IMR-90 (cell line): ENCODE results near the gene ARMC10. TPM values are rescaled to one million over a fixed set of nuclear protein-coding genes. Genes with fewer than 3 reads are reported as not detected.

ENCODE experiments used
- ATAC-seq: fragments of 200-7000 bp; cut with Tn5 transposase; 2 replicates; pipeline ENCODE4 v1.9.1; 2020; ENCODE audit warnings: low read depth, mild to moderate bottlenecking, moderate library complexity
- BruUV-seq: library from RNA; stranded (reverse); fragments of 400-500 nt; replicated peaks from 2 replicates; lab custom pipeline; 2021; lab: Mats Ljungman, UMichigan
- CTCF ChIA-PET: fragments of 300-600 bp; formaldehyde crosslinking; extraction: SDS; loops from one replicate; lab custom pipeline; 2021; ENCODE audit warnings: antibody characterized with exemption; lab: Yijun Ruan, JAX
- POLR2A ChIA-PET: fragments of 300-600 bp; sonication (Branson Sonifier 250); formaldehyde crosslinking; loops from one replicate; lab custom pipeline; 2022; ENCODE audit warnings: antibody characterized with exemption; ENCODE audit not compliant: unreplicated experiment; lab: Charles Lee
- DNase-seq: peaks from one replicate; pipeline ENCODE4 v3.0.0; 2013
- H2AFZ ChIP-seq: replicated peaks from 2 replicates; pipeline ENCODE3; 2013; ENCODE audit warnings: low read length, mild to moderate bottlenecking; ENCODE audit not compliant: poor library complexity
- H2AK5ac ChIP-seq: 2 replicates; pipeline ENCODE4 v1.6.1; 2013; ENCODE audit warnings: low read depth, low read length, inconsistent platforms
- H2AK9ac ChIP-seq: replicated peaks from 2 replicates; pipeline ENCODE3; 2013; ENCODE audit warnings: mild to moderate bottlenecking, low read depth, low read length, moderate library complexity; ENCODE audit not compliant: poor library complexity
- H2BK120ac ChIP-seq: 2 replicates; pipeline ENCODE4 v1.6.1; 2013; ENCODE audit warnings: low read depth, low read length, inconsistent platforms
- H2BK15ac ChIP-seq: 3 replicates; pipeline ENCODE4 v1.6.1; 2013; ENCODE audit warnings: low read depth, low read length, inconsistent platforms
- H2BK20ac ChIP-seq: 2 replicates; pipeline ENCODE4 v1.6.1; 2013; ENCODE audit warnings: low read depth, mild to moderate bottlenecking, inconsistent platforms, low read length, moderate library complexity
- H2BK5ac ChIP-seq: 2 replicates; pipeline ENCODE4 v1.6.1; 2013; ENCODE audit warnings: mild to moderate bottlenecking, low read depth, low read length, inconsistent platforms; ENCODE audit not compliant: poor library complexity, severe bottlenecking
- H3K14ac ChIP-seq: replicated peaks from 2 replicates; pipeline ENCODE4 v1.6.1; 2013; ENCODE audit warnings: low read depth, low read length, inconsistent platforms
- H3K18ac ChIP-seq: 2 replicates; pipeline ENCODE4 v1.6.1; 2013; ENCODE audit warnings: low read depth, low read length, control low read depth
- H3K23ac ChIP-seq: 2 replicates; pipeline ENCODE4 v1.6.1; 2013; ENCODE audit warnings: low read depth, low read length, inconsistent platforms
- H3K27ac ChIP-seq: 2 replicates; pipeline ENCODE4 v1.5.1; 2013; ENCODE audit warnings: mild to moderate bottlenecking, control low read depth, low read length; ENCODE audit not compliant: insufficient read depth
- H3K27me3 ChIP-seq: 2 replicates; pipeline ENCODE4 v1.6.1; 2013; ENCODE audit warnings: low read length; ENCODE audit not compliant: control insufficient read depth, insufficient read depth
- H3K36me3 ChIP-seq: 2 replicates; pipeline ENCODE4 v1.6.1; 2013; ENCODE audit warnings: low read length, mixed read lengths; ENCODE audit not compliant: control insufficient read depth, insufficient read depth
- H3K4ac ChIP-seq: 2 replicates; pipeline ENCODE4 v1.6.1; 2013; ENCODE audit warnings: low read depth, low read length, inconsistent platforms
- H3K4me1 ChIP-seq: 2 replicates; pipeline ENCODE4 v1.6.1; 2013; ENCODE audit warnings: low read length, mixed read lengths; ENCODE audit not compliant: control insufficient read depth, insufficient read depth
- H3K4me2 ChIP-seq: 2 replicates; pipeline ENCODE4 v1.6.1; 2013; ENCODE audit warnings: low read depth, mild to moderate bottlenecking, control low read depth, low read length, moderate library complexity
- H3K4me3 ChIP-seq: 2 replicates; pipeline ENCODE4 v1.5.1; 2013; ENCODE audit warnings: low read depth, mild to moderate bottlenecking, control low read depth, low read length, moderate library complexity; ENCODE audit not compliant: insufficient read depth
- H3K56ac ChIP-seq: 2 replicates; pipeline ENCODE4 v1.6.1; 2013; ENCODE audit warnings: low read length, inconsistent platforms; ENCODE audit not compliant: insufficient read depth; ENCODE audit errors: extremely low read depth
- H3K79me1 ChIP-seq, 2 experiments: 2 replicates each; pipeline ENCODE4 v1.6.1; 2013; ENCODE audit warnings: low read length in 2 of 2, inconsistent platforms in 1 of 2, low read depth in 1 of 2
- H3K9ac ChIP-seq: 2 replicates; pipeline ENCODE4 v1.6.1; 2013; ENCODE audit warnings: low read depth, low read length, control low read depth
- H3K9me1 ChIP-seq: 2 replicates; pipeline ENCODE4 v1.6.1; 2013; ENCODE audit warnings: low read length, inconsistent platforms; ENCODE audit not compliant: insufficient read depth
- H3K9me3 ChIP-seq: 2 replicates; pipeline ENCODE4 v1.6.1; 2013; ENCODE audit warnings: low read length; ENCODE audit not compliant: control insufficient read depth, insufficient read depth
- H4K20me1 ChIP-seq: 2 replicates; pipeline ENCODE4 v1.6.1; 2013; ENCODE audit warnings: low read length, inconsistent platforms; ENCODE audit not compliant: insufficient read depth
- H4K5ac ChIP-seq: 2 replicates; pipeline ENCODE4 v1.6.1; 2013; ENCODE audit warnings: mild to moderate bottlenecking, low read depth, low read length, control low read depth
- H4K8ac ChIP-seq, 2 experiments: 2 replicates each; pipeline ENCODE4 v1.6.1; 2013; ENCODE audit warnings: low read depth in 2 of 2, low read length in 2 of 2, control low read depth in 1 of 2, inconsistent platforms in 1 of 2
- H4K91ac ChIP-seq: 2 replicates; pipeline ENCODE4 v1.6.1; 2013; ENCODE audit warnings: low read depth, low read length, inconsistent platforms; ENCODE audit not compliant: insufficient read depth
- BHLHE40 ChIP-seq: fragments of 150-350 bp; IDR thresholded peaks from 2 replicates; pipeline ENCODE4 v1.6.1; 2016; ENCODE audit warnings: mild to moderate bottlenecking, low read depth, low read length
- CEBPB ChIP-seq: IDR thresholded peaks from 2 replicates; pipeline ENCODE4 v1.6.1; 2012; ENCODE audit warnings: low read depth, low read length, improper control_type of control experiment
- CHD1 ChIP-seq: IDR thresholded peaks from 2 replicates; pipeline ENCODE4 v1.6.1; 2012; ENCODE audit warnings: low read depth, low read length, improper control_type of control experiment
- CTCF ChIP-seq: conservative IDR thresholded peaks from 2 replicates; pipeline ENCODE4 v1.5.1; 2012; ENCODE audit warnings: mild to moderate bottlenecking, low read depth, low read length, improper control_type of control experiment
- FOS ChIP-seq: fragments of 150-350 bp; IDR thresholded peaks from 2 replicates; pipeline ENCODE4 v1.6.1; 2016; ENCODE audit warnings: low read depth, low read length
- MAFK ChIP-seq: IDR thresholded peaks from 2 replicates; pipeline ENCODE4 v1.6.1; 2012; ENCODE audit warnings: low read depth, low read length, improper control_type of control experiment
- MAZ ChIP-seq: IDR thresholded peaks from 2 replicates; pipeline ENCODE4 v1.6.1; 2012; ENCODE audit warnings: low read depth, mild to moderate bottlenecking, low read length, improper control_type of control experiment, moderate library complexity, borderline replicate concordance
- MXI1 ChIP-seq: IDR thresholded peaks from 2 replicates; pipeline ENCODE4 v1.6.1; 2012; ENCODE audit warnings: low read depth, mild to moderate bottlenecking, low read length, moderate library complexity, borderline replicate concordance
- NFE2L2 ChIP-seq: fragments of 150-350 bp; IDR thresholded peaks from 2 replicates; pipeline ENCODE4 v1.6.1; 2016; ENCODE audit warnings: low read depth, mild to moderate bottlenecking, low read length
- POLR2A ChIP-seq: IDR thresholded peaks from 2 replicates; pipeline ENCODE4 v1.6.1; 2012; ENCODE audit warnings: mild to moderate bottlenecking, low read depth, low read length
- RAD21 ChIP-seq: IDR thresholded peaks from 2 replicates; pipeline ENCODE4 v1.6.1; 2012; ENCODE audit warnings: low read length, improper control_type of control experiment
- RCOR1 ChIP-seq: IDR thresholded peaks from 2 replicates; pipeline ENCODE4 v1.6.1; 2012; ENCODE audit warnings: mild to moderate bottlenecking, low read length, improper control_type of control experiment; ENCODE audit not compliant: insufficient replicate concordance
- RFX5 ChIP-seq: IDR thresholded peaks from 2 replicates; pipeline ENCODE4 v1.8.0; 2012; ENCODE audit warnings: low read depth, mild to moderate bottlenecking, low read length, moderate library complexity
- SMC3 ChIP-seq: fragments of 150-350 bp; IDR thresholded peaks from 2 replicates; pipeline ENCODE4 v1.6.1; 2016; ENCODE audit warnings: low read depth, mild to moderate bottlenecking, antibody characterized with exemption, low read length, moderate library complexity
- USF2 ChIP-seq: fragments of 150-350 bp; IDR thresholded peaks from 2 replicates; pipeline ENCODE4 v1.6.1; 2017; ENCODE audit warnings: mild to moderate bottlenecking, antibody characterized with exemption, low read length, low read depth
- WGBS, 2 experiments: methylation state at CpG; one replicate each; pipeline versions ENCODE4 v1.1.5 to v1.1.7; 2013; ENCODE audit warnings: missing lambda C conversion rate in 2 of 2; ENCODE audit not compliant: insufficient read length in 1 of 2; ENCODE audit errors: extremely low coverage in 2 of 2; 5-methylcytosine and 5-hydroxymethylcytosine counted together
- dilution Hi-C: fragments of 300-500 bp; cut with HindIII; formaldehyde crosslinking; loops from one replicate; pipeline ENCODE4 v1.14.3; 2018; ENCODE audit warnings: low sequenced_read_pairs; ENCODE audit not compliant: unreplicated experiment
- in situ Hi-C: fragments of 300-500 bp; cut with MboI; formaldehyde crosslinking; loops from 3 replicates; pipeline ENCODE4 v1.14.3; 2019; ENCODE audit warnings: low sequenced_read_pairs, inconsistent platforms, mixed read lengths
- intact Hi-C: fragments of 100-400 bp; cut with micrococcal nuclease; formaldehyde crosslinking; loops from 2 replicates; pipeline ENCODE4 v1.10.0; 2022
- polyA plus RNA-seq, 3 experiments: library from polyadenylated mRNA; depleted of rRNA; stranded (reverse); fragments of >200 nt; gene quantifications; 2 replicates each; pipeline ENCODE4 v1.2.3, GENCODE V29; 2012; ENCODE audit warnings: low replicate concordance in 1 of 3
- total RNA-seq: library from RNA; depleted of rRNA; stranded (reverse); fragments of >200 nt; gene quantifications from 2 replicates; pipeline ENCODE4 v1.2.3, GENCODE V29; 2012
- TF ChIP-seq, protein P1 (sequence below): fragments of 150-350 bp; IDR thresholded peaks from 2 replicates; pipeline ENCODE4 v1.6.1; 2016; ENCODE audit warnings: low read depth, mild to moderate bottlenecking, low read length, moderate library complexity, borderline replicate concordance

ARMC10 gene
- total and polyA plus RNA-seq, 2 of the 4 experiments (the other 2 are of a cell fraction), result 17.4 to 21.0 TPM

- intact Hi-C loops, result no loop called here
- no peak overlapping the region for H2BK120ac ChIP-seq
- H3K4me1 ChIP-seq, result no peaks in the 10 kb centered on the region; the same call in 1 of the 2 replicates
- H3K56ac ChIP-seq, result no peak overlapping the region
- no peak overlapping the region for H3K14ac ChIP-seq
- dilution Hi-C loops, result no loop called here
- H2AK9ac ChIP-seq, result no peak overlapping the region
- ATAC-seq (peak; percentile 64), DNase-seq (no peak)
- TF ChIP-seq FOS (no peak), CEBPB (no peak), POLR2A (no peak), RFX5 (no peak), SMC3 (no peak), RAD21 (no peak), RCOR1 (no peak), NFE2L2 (no peak), BHLHE40 (no peak), USF2 (no peak), MAFK (no peak), CTCF (no peak), CHD1 (no peak), MAZ (no peak), MXI1 (no peak)
- TF ChIP-seq, protein P1, sequence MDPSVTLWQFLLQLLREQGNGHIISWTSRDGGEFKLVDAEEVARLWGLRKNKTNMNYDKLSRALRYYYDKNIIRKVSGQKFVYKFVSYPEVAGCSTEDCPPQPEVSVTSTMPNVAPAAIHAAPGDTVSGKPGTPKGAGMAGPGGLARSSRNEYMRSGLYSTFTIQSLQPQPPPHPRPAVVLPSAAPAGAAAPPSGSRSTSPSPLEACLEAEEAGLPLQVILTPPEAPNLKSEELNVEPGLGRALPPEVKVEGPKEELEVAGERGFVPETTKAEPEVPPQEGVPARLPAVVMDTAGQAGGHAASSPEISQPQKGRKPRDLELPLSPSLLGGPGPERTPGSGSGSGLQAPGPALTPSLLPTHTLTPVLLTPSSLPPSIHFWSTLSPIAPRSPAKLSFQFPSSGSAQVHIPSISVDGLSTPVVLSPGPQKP, result no peak
- no peaks in the 10 kb centered on the region for H4K20me1 ChIP-seq
- H3K4me3 ChIP-seq, result no peak overlapping the region
- H4K8ac ChIP-seq, result no peak overlapping the region
- H4K5ac ChIP-seq, result no peak overlapping the region
- no peak overlapping the region for H2BK5ac ChIP-seq
- POLR2A ChIA-PET, result interaction anchor here (0.5 kb wide), 1 partner anchor 9 kb away, joined by 3 read pairs; the partner anchor contains the start of gene NAPEPLD
- WGBS, 2 experiments, result no CpG with 5 or more reads among the region's 2 CpGs
- no peak overlapping the region for H2BK20ac ChIP-seq
- H3K23ac ChIP-seq, result no peak overlapping the region
- H4K91ac ChIP-seq, result no peak overlapping the region
- CTCF ChIA-PET, result no interaction called here
- no peak overlapping the region for H3K4me2 ChIP-seq
- no peaks in the 10 kb centered on the region for H3K9me3 ChIP-seq
- in situ Hi-C loops, result no loop called here
- H2BK15ac ChIP-seq, result no peak overlapping the region
- no peaks in the 10 kb centered on the region; a peak in 1 of 4 replicates for H3K79me1 ChIP-seq
- H3K27me3 ChIP-seq, result no peaks in the 10 kb centered on the region
- no peak overlapping the region for H3K4ac ChIP-seq
- no TSS peak for BruUV-seq
- no peak overlapping the region for H2AFZ ChIP-seq
- H3K18ac ChIP-seq, result no peak overlapping the region
- H2AK5ac ChIP-seq, result no peak overlapping the region
- no peak overlapping the region for H3K9ac ChIP-seq
- no peaks in the 10 kb centered on the region for H3K36me3 ChIP-seq
- no peaks in the 10 kb centered on the region; the same call in 1 of the 2 replicates for H3K9me1 ChIP-seq
- no peak overlapping the region for H3K27ac ChIP-seq
These were observed 65.1 kb downstream of the ARMC10 start for GRCh38 chr7:103140061-103140460.
